SK-N-SH treated with all-trans-retinoic acid at 6 μM for 48 hours (cell line): Measurements from ENCODE around the gene PPOX.

Source experiments
- ARNTL ChIP-seq: fragments of 450-650 bp; formaldehyde crosslinking; IDR thresholded peaks from 2 replicates; pipeline ENCODE4 v1.5.0; 2020; ENCODE audit warnings: low read depth, mild to moderate bottlenecking, moderate library complexity, borderline replicate concordance
- BACH2 ChIP-seq: fragments of 250-450 bp; sonication (Bioruptor Pico); IDR thresholded peaks from 2 replicates; pipeline ENCODE4 v1.9.0; 2021; ENCODE audit warnings: mild to moderate bottlenecking, borderline replicate concordance
- CREB5 ChIP-seq: fragments of 250-450 bp; sonication (Bioruptor Pico); IDR thresholded peaks from 2 replicates; pipeline ENCODE4 v1.5.1; 2020; ENCODE audit warnings: low read depth, mild to moderate bottlenecking, moderate library complexity
- CSDC2 ChIP-seq: fragments of 250-450 bp; sonication (Bioruptor Pico); IDR thresholded peaks from 2 replicates; pipeline ENCODE4 v1.5.0; 2020; ENCODE audit warnings: mild to moderate bottlenecking, moderate library complexity
- CSRNP3 ChIP-seq: fragments of 250-450 bp; sonication (Bioruptor Pico); IDR thresholded peaks from 2 replicates; pipeline ENCODE4 v1.5.1; 2021; ENCODE audit warnings: mild to moderate bottlenecking, moderate library complexity
- ESRRG ChIP-seq: fragments of 250-450 bp; sonication (Bioruptor Pico); IDR thresholded peaks from 2 replicates; pipeline ENCODE4 v1.6.1; 2021; ENCODE audit warnings: mild to moderate bottlenecking
- OSR1 ChIP-seq: fragments of 250-450 bp; sonication (Bioruptor Pico); IDR thresholded peaks from 2 replicates; pipeline ENCODE4 v1.8.0; 2022; ENCODE audit warnings: moderate library complexity, mild to moderate bottlenecking, inconsistent platforms
- PATZ1 ChIP-seq: fragments of 250-450 bp; sonication (Bioruptor Pico); IDR thresholded peaks from 2 replicates; pipeline ENCODE4 v1.8.0; 2020; ENCODE audit warnings: mild to moderate bottlenecking, moderate library complexity, borderline replicate concordance
- RARB ChIP-seq: fragments of 250-450 bp; sonication (Bioruptor Pico); IDR thresholded peaks from 2 replicates; pipeline ENCODE4 v1.8.0; 2021; ENCODE audit warnings: mild to moderate bottlenecking, moderate library complexity
- ZC3H10 ChIP-seq: fragments of 250-450 bp; sonication (Bioruptor Pico); IDR thresholded peaks from 2 replicates; pipeline ENCODE4 v1.5.1; 2021; ENCODE audit warnings: mild to moderate bottlenecking, moderate library complexity
- ZFP3 ChIP-seq: fragments of 250-450 bp; sonication (Bioruptor Pico); IDR thresholded peaks from 2 replicates; pipeline ENCODE4 v1.5.0; 2020; ENCODE audit warnings: mild to moderate bottlenecking, moderate library complexity
- ZFP30 ChIP-seq: fragments of 450-650 bp; formaldehyde crosslinking; IDR thresholded peaks from 2 replicates; pipeline ENCODE4 v1.5.0; 2022; ENCODE audit warnings: mild to moderate bottlenecking, moderate library complexity

GRCh38 chr1:161176468-161177111 lies 10.4 kb downstream of the PPOX start:
- TF ChIP-seq BACH2, result no peak
- TF ChIP-seq ZFP30 (CRISPR knock-in tag), result no peak
- TF ChIP-seq ARNTL (CRISPR knock-in tag), result no peak
- no peak for TF ChIP-seq ZFP3 (CRISPR knock-in tag)
- no peak for TF ChIP-seq CSDC2
- no peak for TF ChIP-seq RARB (CRISPR knock-in tag)
- no peak for TF ChIP-seq CSRNP3
- TF ChIP-seq PATZ1 (CRISPR knock-in tag), result no peak
- TF ChIP-seq ZC3H10, result no peak
- TF ChIP-seq CREB5, result no peak
- TF ChIP-seq OSR1 (CRISPR knock-in tag), result no peak
- no peak for TF ChIP-seq ESRRG
